KMS-11 (cell line): ENCODE measurements around the gene MTX1.
A peak's percentile ranks its signal among the peaks of the same experiment; 100 is the strongest.
"Not testable (repeated sequence)": the region's sequence is repeated elsewhere in the genome, so short reads cannot be mapped to it uniquely, and the experiment has no call there.

Experiments used
- H2AFZ ChIP-seq: fragments of 200-600 bp; sonication (generic); 2 replicates; pipeline ENCODE4 v1.6.1; 2016; ENCODE audit warnings: antibody characterized with exemption, mixed run types, low read depth
- H3K27ac ChIP-seq: fragments of 200-600 bp; sonication (generic); 2 replicates; pipeline ENCODE4 v1.6.1; 2016; ENCODE audit warnings: mild to moderate bottlenecking, mixed run types
- H3K27me3 ChIP-seq: fragments of 200-600 bp; sonication (generic); 2 replicates; pipeline ENCODE4 v1.6.1; 2017; ENCODE audit warnings: mild to moderate bottlenecking, low read depth, mixed run types, moderate library complexity; ENCODE audit not compliant: insufficient read depth
- H3K36me3 ChIP-seq: fragments of 200-600 bp; sonication (generic); 2 replicates; pipeline ENCODE4 v1.6.1; 2017; ENCODE audit warnings: mild to moderate bottlenecking, mixed run types; ENCODE audit not compliant: insufficient read depth
- H3K4me1 ChIP-seq: fragments of 200-600 bp; sonication (generic); 2 replicates; pipeline ENCODE4 v1.6.1; 2016; ENCODE audit warnings: mild to moderate bottlenecking, low read depth, mixed run types; ENCODE audit not compliant: poor library complexity, severe bottlenecking
- H3K4me2 ChIP-seq: fragments of 200-600 bp; sonication (generic); 2 replicates; pipeline ENCODE4 v1.7.0; 2016; ENCODE audit warnings: mild to moderate bottlenecking, mixed run types
- H3K4me3 ChIP-seq: fragments of 200-600 bp; sonication (generic); IDR thresholded peaks from 2 replicates; pipeline ENCODE4 v1.6.1; 2017; ENCODE audit warnings: low read depth, low read length, mixed read lengths; ENCODE audit not compliant: insufficient read depth
- H3K79me2 ChIP-seq: fragments of 200-600 bp; sonication (generic); 2 replicates; pipeline ENCODE4 v1.6.1; 2016; ENCODE audit warnings: low read depth, mixed run types; ENCODE audit not compliant: insufficient read depth
- H3K9ac ChIP-seq: fragments of 200-600 bp; sonication (generic); 2 replicates; pipeline ENCODE4 v1.6.1; 2016; ENCODE audit warnings: mild to moderate bottlenecking, mixed run types
- H4K20me1 ChIP-seq: fragments of 200-600 bp; sonication (generic); 2 replicates; pipeline ENCODE4 v1.6.1; 2016; ENCODE audit warnings: mild to moderate bottlenecking, mixed run types; ENCODE audit not compliant: insufficient read depth
- CTCF ChIP-seq: fragments of 200-600 bp; sonication (generic); conservative IDR thresholded peaks from 2 replicates; pipeline ENCODE4 v1.6.1; 2017; ENCODE audit warnings: low read depth, mild to moderate bottlenecking, antibody characterized with exemption, low read length, moderate library complexity, mixed read lengths

MTX1 gene

GRCh38 chr1:155193275-155193990 lies 15.1 kb upstream of the MTX1 start:
- Histone ChIP-seq H4K20me1 (no peaks in the 10 kb centered on the region), H3K27ac (peak overlapping the region; percentile 82), H3K4me2 (peak overlapping the region; percentile 95), H3K4me1 (peaks cover 26% of the 10 kb centered on the region), H3K36me3 (no peaks in the 10 kb centered on the region), H3K27me3 (0 out of 2 replicates have a peak, but pooled peaks cover 4% of the 10 kb centered on the region), H2AFZ (peak overlapping the region; percentile 93), H3K9ac (peak overlapping the region; percentile 89), H3K4me3 (peak overlapping the region; percentile 98), H3K79me2 (no peaks in the 10 kb centered on the region)
- TF ChIP-seq CTCF, result peak; percentile 100

- Histone ChIP-seq H3K4me3 (peak overlapping the region; percentile 98), H3K27ac (peak overlapping the region; percentile 82), H2AFZ (peak overlapping the region; percentile 93), H3K4me2 (peak overlapping the region; percentile 95), H3K9ac (peak overlapping the region; percentile 89), H3K4me1 (peaks cover 26% of the 10 kb centered on the region)
- not testable (repeated sequence) for H3K79me2 ChIP-seq, H3K27me3 ChIP-seq, H4K20me1 ChIP-seq, H3K36me3 ChIP-seq
These were observed 14.6 kb upstream of the MTX1 start for GRCh38 chr1:155193991-155194240.

- Histone ChIP-seq H3K4me1 (peaks cover 26% of the 10 kb centered on the region), H3K79me2 (no peaks in the 10 kb centered on the region), H3K36me3 (no peaks in the 10 kb centered on the region), H3K4me2 (peak overlapping the region; percentile 95), H3K9ac (peak overlapping the region; percentile 89; the same call in 1 of the 2 replicates), H4K20me1 (no peaks in the 10 kb centered on the region), H3K27me3 (0 out of 2 replicates have a peak, but pooled peaks cover 4% of the 10 kb centered on the region), H3K4me3 (no peak overlapping the region), H2AFZ (peak overlapping the region; percentile 93; the same call in 1 of the 2 replicates), H3K27ac (no peak overlapping the region; the same call in 1 of the 2 replicates)
- no peak for TF ChIP-seq CTCF
These were observed 13.0 kb upstream of the MTX1 start for GRCh38 chr1:155195201-155196102.

- no peaks in the 10 kb centered on the region for H4K20me1 ChIP-seq
- no peaks in the 10 kb centered on the region for H3K36me3 ChIP-seq
- H3K4me1 ChIP-seq, result peaks cover 26% of the 10 kb centered on the region
- no peak overlapping the region for H3K27ac ChIP-seq
- H3K27me3 ChIP-seq, result 0 out of 2 replicates have a peak, but pooled peaks cover 4% of the 10 kb centered on the region
- no peak overlapping the region for H3K4me3 ChIP-seq
- H3K79me2 ChIP-seq, result no peaks in the 10 kb centered on the region
- no peak overlapping the region for H3K9ac ChIP-seq
- H2AFZ ChIP-seq, result no peak overlapping the region
- H3K4me2 ChIP-seq, result peak overlapping the region; percentile 95
- no peak for TF ChIP-seq CTCF
These were observed 12.2 kb upstream of the MTX1 start for GRCh38 chr1:155196103-155196892.
